Stimulated activated CD8-positive, alpha-beta memory T cell treated with anti-CD3 and anti-CD28 coated beads, Interleukin-4, amount 100 ng/mL, for 1 hour (primary cell): ENCODE measurements around the gene SNX24.

Experiments used
- DNase-seq, 2 donors: peaks; one replicate each; pipeline ENCODE4 v3.0.0-alpha.2; 2020; ENCODE audit warnings: low read depth in 2 of 2, low spot score in 1 of 2

SNX24 gene

DNA sequence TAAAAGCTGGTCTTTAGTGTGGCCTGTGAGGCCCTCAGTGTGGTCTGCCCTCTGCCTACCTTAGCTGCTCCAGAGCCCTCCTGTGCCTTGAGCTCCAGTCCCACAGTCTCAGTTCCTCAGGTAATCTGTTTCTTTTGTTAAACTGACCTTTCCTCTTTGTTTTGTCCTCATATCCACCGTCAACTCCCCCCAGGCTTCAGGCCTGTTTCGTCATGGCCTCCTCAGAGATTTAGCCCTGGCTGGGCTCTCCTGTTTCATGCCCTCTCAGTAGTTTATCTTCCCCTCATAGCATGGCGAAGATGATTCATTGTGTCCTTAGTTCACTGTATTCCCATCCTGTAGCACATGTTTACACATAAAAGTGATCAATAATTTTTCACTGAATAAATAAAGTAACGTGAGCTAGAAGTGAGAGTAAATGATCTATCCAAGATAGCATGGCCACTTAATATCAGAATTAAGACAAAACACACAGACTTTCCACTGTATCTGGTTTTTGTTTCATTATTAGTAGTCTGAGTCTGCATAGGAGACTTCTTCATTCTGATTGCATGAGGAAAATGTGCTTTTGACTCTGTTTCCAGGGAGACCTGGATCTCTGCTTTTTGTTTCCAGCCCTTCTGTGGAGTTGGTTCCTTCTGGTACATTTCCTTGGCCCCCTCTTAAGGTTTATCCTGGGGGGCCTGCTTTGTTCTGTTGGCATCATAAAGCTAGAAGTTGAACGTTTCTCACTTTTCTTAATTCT, 70.5 kb downstream of the SNX24 start:
- no peak for DNase-seq

DNA sequence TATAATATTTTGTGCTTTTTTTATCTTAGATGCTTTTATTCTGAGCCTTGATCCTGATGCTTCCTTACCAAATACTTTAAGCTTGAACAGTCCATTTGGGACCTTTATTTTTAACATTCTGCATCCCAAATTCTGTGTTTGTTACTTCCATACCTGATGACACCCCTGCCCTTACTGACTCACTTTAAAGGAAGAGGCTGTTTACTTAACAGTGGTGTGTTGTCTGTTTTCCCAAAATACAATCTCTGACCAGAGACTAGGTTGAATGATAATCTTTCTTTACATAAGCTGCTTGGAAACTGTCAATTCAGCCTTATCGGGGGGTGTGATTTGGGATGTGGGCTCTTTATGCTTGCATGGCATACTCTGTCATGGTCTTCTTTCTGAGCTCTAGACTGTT, 71.1 kb downstream of the SNX24 start:
- DNase-seq = no peak

DNA sequence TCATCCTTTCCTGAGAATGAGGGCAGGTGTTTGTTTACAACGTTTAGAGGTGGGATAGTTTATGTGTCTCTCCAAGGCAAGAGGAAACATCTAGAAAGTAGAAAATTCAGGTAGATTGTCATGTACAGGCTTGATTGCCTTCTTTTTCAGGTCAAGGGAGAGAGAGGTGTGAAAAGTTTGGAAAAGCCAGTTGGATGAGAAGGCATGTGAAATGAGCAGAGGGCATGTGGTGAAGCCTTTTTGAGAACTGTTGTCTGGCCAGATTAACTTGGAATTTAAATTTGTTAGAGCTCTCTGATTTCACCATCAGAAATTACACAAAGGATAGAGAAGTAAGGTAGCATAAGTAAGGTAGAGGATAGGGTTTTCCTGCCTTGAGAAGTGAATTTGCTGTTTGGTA, 74.6 kb downstream of the SNX24 start:
- DNase-seq = no peak

DNA sequence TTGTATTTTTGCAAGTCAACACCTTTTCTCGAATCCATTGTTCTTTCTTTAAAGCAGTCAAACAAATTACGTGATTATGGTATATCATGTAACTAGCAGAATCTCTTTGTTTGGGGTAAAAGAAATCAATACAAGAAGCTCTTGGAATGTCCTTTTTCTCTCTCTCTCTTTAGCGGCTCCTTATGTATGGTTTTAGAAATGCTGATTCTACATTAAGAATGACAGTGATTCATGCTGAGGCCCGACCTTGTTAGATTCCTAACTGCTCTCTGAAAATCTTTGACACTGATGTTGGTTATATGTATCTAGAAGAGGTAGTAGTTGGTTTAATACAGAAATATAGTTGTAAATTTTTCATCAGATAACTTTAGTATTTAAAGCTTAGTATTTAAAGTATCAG, 76.4 kb downstream of the SNX24 start:
- no peak for DNase-seq

DNA sequence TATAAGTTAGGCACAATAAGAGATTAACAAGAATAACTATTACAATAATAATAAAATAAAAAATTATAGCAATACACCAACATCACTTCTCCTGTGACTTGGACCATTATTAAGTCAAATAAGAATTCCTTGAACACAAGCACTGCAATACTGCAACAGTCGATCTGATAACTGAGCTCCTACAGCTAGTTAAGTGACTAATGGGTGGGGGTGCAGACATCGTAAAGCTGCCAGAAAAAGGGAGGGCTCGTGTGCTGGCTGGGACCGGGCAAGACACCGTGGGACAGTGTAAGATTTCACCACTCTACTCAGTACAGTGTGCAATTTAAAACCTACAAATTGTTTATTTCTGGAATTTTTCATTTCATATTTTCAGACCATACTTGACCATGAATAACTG, 78.8 kb downstream of the SNX24 start:
- no peak for DNase-seq

DNA sequence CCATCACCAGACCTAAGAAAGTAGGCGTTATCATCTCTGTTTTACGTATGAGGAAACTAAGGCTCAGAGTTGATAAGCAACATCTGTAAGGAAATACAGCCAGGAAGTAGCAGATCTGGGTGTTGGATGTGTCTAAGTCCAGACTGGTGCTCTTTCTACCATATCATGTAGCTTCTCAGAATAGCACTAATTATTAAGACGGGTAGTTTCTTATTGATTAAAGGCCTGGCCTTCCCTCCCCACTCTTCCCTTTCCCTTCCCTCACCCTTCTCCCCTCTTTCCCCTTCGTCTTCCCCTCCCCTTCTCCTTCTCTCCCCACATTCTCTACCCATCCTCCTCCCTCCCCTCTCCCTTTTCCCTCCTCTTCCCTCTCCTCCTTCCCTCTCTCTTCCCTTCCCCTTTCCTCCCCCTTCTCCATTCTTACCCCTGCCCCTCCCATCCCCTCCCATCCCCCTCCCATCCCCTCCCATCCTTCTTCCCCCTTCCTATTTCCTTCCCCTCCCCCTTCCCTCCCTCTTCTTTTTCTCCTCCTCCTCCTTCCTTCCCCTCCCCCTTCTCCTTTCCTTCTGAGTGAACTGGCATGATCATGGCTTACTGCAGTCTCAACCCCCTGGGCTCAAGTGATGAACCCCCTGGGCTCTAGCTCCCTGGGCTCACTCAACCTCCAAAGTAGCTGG, 79.4 kb downstream of the SNX24 start:
- DNase-seq = no peak

DNA sequence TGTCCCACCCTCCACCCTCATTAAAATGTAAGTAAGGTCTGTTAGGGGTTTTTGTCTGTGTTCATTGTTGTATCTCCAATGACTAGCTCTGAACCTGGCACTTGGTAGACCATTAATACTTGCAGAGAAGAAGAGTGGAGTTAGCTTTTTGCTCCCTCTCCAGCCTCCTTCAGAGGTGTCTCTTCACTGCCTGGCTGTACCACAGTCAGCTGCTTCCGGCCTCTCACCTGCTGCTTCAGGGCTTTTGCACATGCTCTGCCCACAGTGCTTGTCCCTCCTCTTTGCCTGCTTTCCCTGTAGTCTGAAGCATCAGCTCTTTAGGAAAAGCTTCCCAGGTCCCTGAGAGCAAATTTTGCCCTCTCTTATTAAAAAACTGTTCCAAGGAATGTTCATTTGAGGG, 83.6 kb downstream of the SNX24 start:
- DNase-seq = no peak

DNA sequence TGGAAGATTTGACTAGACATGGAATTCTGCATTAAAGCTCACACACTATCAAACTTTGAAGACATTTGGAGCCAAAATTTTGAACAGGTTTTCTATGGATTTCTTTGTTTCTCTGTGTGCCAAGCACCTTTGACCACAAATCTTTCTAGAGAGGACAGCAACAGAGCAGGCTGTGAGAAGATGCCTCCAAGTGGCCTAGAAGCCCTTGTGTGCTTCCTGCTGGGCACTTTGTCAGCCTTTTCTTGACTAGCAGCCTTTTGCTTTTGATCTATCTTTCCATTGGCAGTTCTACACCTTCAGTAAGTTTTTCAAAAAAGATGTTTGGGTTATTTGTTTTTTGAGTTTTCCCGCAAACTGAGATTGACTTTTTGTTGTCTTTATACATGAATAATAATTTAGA, 84.6 kb downstream of the SNX24 start:
- no peak for DNase-seq

DNA sequence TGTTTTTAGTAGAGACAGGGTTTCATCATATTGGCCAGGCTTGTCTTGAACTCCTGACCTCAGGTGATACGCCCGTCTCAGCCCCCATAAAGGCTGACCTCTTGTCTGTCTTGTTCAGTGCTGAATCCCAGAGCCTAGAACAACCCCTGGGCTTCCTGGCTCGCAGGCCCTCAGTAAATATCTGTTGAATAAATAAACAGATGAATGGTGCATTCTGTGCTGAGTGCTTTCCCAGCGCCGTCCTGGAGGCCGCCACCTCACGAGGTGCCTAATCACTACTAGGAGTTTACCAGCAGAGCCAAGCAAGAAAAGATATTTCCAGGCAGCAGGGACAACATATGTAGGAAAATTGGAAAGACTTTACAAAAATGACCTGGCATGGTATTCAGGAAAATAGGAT, 88.5 kb downstream of the SNX24 start:
- no peak for DNase-seq

DNA sequence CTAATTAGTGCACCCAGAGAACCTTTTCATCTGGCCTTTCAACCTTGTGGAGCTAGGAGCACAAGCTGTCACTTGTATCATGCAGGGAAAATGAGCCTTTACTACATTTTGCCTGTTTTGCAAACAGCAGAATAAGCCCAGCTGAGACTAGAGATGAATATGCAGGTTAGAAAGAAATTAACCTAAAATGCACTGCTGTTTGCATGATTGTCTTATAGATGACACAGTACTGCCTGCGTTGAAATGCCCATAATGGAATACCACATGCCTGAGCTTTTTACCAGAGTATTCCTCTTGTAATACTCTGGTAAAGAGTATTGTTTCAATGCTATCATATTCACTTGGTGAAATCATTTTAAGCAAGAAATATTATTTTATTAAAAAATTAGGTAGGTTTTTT, 90.7 kb downstream of the SNX24 start:
- no peak for DNase-seq

DNA sequence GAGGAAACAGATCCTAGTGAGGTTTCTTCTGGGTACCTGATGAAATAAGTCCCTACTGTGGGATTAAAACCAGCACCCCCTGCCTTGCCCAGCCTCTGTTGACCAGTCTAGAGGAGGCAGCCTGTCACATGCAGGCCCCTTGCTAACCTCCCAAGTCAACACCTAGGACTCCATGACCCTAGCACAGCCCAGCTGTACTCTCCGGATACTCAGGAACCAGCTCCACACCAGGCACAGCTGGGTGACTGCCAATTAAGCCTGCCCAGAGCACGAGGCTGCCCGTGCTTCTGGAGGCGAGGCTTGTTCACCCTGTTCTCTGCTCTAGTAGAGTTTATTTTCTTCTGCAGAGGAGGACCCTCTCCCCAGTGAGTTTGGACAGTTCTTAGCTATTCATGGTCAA, 92.5 kb downstream of the SNX24 start:
- DNase-seq = no peak

DNA sequence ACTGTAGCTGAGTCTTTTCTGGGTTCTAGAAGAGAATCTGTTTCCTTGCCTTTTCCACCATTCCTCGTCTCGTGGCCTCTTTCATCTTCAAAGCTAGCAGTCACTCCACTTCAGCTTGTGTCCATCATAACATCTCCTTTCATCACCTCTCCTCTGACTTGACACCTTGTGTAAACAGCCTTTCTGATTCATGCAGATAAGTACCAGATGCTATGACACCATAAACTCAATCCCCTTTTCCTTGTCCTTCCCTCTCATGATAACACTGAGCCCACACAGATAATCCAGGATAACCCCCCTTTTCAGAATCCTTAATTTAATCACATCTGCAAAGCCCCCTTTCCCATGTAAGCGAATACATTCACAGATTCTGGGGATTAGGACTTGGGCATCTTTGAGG, 95.5 kb downstream of the SNX24 start:
- DNase-seq = no peak

DNA sequence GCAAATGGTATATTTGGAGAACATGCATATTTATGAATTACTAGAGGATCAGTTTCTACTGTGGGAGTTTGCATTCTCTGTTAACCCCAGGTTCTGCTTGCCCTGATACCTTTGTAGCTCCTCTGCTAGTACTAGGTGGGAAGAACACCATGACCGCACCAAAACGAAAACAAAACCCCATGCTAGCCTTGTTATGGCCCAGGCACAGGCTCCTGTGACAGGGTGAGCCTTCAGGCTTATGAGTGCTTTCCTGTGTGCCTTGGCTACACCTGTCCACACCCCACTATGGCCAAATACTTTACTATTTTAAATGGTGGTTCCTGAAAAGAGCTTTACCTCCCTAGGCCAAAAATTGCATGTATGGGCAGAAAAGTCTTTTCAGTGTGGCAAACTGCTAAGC, 96.3 kb downstream of the SNX24 start:
- no peak for DNase-seq

DNA sequence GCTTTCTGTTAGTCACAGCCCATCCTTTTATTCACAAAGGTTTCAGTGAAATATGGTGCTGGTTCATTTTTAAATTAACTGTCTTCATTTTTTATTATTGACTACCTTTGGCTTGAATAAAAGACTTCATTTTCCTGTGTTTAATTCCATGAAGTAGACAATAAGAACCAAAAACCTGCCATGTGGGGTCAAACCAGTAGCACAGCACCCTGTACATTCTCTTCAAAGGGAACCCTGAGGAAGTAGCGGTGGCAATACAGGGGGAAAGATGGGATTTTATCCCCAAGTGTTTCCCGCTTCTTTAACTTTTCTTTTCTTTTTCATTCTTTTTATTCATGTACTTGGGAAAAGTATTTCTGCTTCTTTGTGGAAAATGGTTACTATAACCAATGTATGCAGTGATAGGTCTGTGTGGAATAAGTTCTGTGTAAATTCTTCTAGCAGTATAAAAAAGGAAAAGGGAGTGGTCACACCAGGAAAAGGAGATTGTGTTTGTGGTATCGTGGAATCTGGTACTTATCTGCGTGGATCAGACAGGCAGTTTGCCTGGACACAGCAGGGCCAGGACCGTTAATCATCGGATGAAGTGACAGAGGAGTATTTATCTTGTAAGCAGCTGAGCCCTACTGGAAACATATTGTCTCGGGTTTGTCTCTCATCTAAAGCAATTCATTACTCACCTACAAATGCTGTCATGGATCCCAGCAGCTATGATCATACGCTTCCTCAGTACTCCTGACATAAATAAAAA, 96.9 kb downstream of the SNX24 start:
- DNase-seq = no peak

DNA sequence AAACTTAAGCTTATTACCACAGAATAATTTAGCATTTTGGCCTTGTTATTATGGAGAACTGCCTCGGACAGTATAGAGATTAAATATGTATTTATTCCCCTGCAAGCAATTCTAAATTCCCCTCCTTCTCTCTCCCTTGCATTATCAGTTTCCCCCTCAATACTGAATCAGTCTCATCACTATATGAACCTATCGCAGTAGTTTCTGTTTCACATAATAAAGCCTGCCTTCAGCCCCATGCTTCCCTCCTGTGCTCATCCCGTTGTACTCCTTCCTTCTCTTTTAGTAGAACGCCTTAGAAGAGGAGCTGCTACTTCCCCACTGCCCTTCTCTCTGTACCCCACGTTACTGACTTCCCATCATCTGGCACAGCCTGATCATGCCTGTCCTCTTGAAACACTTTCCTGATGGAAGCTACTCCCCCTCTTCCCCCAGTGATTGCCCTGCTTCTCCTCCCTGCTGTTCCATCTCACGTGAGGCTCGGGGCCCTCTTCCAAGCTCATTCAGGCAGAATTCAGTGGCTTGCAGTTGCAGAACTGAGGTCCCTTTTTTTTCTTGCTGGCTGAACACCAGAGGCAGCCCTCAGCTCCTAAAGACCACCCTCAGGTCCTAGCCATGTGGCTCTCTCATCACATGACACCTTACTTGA, 97.8 kb downstream of the SNX24 start:
- no peak for DNase-seq

DNA sequence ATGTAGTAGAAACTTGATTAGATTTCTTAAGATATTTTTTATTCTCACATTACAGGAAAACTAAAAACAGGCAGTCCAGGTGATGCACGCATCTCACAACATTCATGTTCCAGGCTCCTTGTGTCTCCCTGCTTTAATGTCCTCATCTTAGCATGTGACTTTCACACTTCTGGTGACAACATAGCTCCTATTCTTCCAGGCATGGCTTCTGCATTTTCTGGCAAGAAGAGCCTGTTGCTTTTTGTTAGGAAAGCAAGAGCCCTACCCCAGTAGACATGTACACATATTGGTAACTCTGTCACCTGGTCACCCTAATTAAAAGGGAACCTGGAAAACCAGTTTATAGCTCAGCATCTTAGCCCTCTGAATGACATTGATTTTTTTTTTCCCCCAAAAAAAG, 98.6 kb downstream of the SNX24 start:
- DNase-seq = no peak

DNA sequence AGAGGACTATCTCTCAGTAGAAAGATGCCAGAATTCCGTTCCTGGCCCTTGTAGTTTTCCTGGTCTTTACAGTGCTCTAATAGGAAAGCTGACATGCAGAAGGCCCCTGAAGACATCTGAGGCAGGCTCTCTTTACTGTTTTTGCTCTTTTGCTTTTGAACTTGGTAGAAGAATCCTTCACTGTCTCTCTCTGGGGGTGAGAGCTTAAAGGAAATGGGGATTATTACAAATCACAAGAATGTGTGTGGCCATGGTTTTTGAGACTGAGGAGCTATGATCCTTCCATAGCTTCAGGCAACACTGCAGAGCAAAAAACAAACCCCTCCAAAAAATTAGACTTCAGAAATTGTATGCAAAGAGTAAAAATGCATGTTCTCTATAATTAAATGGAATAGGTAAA, 102.0 kb downstream of the SNX24 start:
- DNase-seq = no peak

DNA sequence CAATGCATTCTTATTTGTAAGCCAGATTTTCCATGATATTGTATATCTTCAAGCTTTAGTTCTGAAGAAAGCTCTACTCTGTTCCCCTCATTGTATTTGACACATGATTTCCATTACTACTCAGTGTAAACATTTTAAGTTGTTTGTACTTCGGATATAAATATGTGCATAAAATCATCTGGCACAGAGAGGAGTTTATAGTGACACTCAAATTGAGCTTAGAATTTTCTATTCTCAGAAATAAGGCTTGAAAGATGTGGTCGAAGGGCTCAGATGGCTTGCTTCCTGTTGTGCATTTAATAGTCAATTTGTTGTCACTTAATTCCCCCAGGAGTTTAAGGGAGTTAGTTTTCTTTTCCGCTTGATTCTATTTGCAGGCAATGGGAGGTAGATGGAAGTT, 102.4 kb downstream of the SNX24 start:
- DNase-seq = no peak

DNA sequence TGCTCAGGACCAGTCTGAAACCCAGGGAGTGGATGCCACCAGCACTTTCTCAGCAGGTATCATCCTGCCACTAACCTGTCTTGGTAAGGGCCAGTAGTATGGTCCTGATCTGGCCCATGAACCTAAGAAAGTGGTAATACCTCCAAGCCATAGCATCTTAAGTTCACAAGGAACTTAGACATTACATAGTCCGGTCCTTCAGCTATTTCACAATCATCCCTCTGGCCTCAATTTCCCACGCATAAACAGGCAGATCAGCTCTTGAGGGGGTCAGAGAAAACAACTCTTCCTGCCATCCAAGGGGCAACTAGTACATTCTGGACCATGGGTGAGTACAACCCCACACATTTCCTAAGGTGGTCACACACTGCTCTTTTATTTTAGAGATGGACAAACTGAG, 102.9 kb downstream of the SNX24 start:
- DNase-seq = no peak

DNA sequence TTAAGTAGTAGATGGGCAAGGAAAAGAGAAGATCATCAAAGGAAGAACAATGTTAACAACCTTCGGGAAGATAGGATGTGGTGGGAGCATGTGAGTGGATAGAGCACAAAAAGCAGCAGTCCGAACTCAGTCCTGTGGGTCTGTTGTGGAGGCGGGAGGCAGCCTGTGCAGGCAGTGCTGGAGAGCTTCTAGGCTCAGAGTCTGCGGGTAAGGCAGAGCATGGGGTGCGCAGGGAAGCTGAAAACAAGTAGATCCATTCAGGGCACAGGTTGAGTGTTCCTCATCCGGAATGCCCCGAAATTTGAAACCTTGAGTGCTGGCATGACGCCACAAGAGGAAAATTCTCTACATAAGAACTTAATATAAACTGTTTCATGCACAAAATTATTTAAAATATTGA, 106.2 kb downstream of the SNX24 start:
- DNase-seq = no peak

DNA sequence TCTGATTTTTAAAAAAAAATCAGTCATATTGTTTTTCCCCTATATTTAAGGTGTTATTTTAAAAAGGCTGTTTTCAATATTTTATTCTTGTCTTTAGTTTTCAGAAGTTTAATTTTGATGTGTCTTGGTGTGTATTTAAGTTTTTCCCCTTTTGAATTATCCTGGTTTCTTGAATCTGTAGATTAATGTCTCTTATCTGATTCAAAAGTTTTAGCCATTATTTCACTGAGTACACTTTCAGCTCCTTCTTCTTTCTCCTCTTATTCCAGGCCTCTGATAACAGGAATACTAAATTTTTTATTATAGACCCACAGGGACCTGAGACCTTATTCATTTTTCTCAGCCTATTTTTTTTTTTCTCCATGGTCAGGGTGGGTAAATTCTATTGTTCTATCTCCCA, 109.3 kb downstream of the SNX24 start:
- DNase-seq = no peak

DNA sequence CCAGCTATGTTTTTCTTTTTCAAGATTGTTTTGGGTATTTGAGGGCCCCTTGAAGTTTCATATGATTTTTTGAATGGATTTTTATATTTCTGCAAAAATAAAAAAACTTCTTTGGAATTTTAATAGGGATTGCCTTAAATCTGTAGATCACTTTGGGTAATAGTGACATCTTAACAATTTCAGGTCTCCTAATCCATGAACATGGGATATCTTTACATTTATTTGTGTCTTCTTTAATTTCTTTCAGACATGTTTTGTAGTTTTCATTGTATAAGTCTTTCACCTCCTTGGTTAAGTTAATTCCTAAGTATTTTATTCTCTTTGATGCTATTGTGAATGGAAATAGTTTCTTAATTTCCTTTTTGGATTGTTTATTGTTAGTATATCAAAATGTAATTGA, 112.0 kb downstream of the SNX24 start:
- DNase-seq = no peak
